DMS 273 (cell line): ENCODE measurements around the gene ALDH1L1.

Experiments used
- DNase-seq: peaks from one replicate; lab custom pipeline; 2025; ENCODE audit not compliant: unreplicated experiment; lab: John Stamatoyannopoulos, UW

The ALDH1L1 gene

GRCh38 chr3:126135406-126136076 is 44.8 kb downstream of the ALDH1L1 start:
- DNase-seq, result no peak

DNA sequence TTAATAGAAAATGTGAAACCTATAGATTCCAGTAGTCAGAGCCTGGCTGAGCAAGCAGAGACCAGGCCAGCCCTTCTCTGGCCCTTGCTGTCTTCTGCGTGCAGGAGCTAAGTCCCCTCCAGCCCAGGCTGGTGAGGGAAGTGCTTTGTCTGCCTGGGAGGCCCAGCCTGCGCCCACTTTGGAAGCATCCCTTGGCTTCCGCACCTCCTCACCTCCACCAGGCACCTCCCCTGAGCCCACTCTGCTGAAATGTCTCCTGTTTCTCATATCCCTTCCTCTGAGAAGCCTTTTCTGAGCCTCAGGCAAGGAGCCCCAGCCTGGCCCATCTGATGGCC is 45.3 kb downstream of the ALDH1L1 start:
- DNase-seq, result no peak

DNA sequence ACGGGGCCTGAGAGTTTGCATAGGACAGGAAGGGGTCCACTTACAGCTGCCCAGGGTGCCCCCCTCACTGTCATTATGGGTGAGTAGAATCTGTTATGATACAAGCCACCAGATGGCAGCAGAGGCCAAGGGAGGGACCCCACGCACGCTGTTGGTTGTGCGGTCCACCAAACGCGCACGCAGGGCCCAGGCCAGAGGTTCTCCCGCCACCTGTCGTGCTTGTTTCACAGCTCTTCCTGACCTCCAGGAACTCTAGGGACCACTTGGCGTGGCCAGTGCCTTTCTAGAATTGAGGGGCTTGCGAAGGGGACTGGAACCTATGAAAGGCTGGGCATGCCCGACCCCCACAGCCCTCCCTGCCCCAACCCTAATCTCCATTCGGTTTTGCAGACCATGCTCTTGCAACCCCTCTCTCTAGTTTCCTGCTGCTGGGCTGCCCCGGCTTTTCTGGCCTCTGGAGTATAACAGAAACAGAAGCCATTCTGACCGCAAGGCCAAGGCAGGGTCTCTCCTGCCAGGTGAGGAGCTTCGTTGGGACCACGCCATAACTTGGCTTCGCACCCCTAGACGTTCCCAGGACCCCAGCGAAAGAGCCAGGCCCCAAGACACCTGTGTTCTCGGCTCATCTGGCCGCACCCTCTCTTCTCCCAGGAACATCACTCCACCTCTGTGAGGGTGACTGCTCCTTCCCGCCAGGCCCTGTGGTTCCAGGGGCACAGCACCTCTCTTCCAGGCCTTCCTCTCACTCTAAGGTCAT is 46.0 kb downstream of the ALDH1L1 start:
- DNase-seq, result peak; percentile 88

DNA sequence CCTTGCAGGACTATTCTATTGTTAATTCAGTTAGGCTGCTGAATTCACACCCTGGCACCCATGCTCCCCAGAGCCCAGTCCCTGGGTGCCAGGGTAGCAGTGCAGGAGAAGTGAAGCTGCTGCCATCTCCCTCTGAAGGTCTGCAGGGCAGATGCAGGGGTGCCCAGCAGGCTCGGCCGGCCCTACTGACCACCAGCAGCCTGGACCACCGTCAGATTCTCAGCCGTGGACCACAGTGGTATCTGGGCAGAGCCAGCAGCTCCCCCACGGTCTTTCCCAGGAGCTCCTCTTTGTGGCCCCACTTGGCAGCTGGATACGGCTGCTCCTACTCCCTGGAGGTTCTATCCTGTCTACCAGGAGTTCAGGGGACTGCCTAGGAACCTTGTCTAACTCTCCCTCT is 46.8 kb downstream of the ALDH1L1 start:
- no peak for DNase-seq

GRCh38 chr3:126132751-126133511 is 47.5 kb downstream of the ALDH1L1 start:
- no peak for DNase-seq

DNA sequence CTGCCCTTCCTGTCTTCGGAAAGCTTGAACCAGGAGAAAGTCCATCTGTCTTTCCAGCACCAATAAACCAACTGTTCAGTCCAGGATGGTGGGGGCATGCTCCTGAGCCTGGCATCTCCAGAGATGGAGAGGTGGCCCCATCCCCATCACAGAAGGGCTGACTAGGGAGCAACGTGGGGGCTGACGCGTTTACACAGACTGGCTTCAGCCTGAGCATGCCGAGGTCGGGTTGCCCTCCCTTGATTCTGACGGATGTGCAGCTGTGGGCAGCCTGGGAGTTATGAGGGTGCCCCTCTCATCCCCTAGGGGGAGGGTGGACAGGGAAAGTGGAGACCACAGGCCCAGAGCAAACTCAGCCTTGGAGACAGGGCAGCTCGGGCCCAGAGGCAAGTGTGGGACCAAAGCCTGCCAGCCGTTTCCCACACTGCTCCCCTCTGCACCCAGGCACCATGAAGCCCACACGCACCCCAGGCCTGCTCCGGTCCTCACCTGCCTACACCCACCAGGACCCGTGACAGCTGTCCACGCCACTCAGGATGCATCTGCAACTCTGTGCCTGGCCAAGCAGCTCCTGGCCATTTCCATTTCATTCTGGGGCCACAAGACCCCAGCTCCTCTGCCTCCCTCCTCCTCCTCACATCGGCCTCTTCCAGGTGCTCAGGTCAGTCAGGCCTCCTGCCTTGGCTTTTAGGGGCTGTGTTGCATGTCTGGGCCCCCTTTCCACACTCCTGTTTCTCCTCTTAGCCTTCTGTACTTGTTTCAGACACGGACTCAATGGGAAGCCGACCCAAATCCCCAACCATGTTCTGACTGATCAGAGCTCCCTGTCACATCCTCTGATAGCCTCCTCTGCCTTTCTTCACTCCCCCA is 48.3 kb downstream of the ALDH1L1 start:
- DNase-seq, result no peak

- no peak for DNase-seq
These were observed 49.2 kb downstream of the ALDH1L1 start for GRCh38 chr3:126130981-126131745.

- DNase-seq, result no peak
These were observed 50.1 kb downstream of the ALDH1L1 start for GRCh38 chr3:126130081-126130855.

GRCh38 chr3:126129398-126129891 is 50.9 kb downstream of the ALDH1L1 start:
- no peak for DNase-seq

DNA sequence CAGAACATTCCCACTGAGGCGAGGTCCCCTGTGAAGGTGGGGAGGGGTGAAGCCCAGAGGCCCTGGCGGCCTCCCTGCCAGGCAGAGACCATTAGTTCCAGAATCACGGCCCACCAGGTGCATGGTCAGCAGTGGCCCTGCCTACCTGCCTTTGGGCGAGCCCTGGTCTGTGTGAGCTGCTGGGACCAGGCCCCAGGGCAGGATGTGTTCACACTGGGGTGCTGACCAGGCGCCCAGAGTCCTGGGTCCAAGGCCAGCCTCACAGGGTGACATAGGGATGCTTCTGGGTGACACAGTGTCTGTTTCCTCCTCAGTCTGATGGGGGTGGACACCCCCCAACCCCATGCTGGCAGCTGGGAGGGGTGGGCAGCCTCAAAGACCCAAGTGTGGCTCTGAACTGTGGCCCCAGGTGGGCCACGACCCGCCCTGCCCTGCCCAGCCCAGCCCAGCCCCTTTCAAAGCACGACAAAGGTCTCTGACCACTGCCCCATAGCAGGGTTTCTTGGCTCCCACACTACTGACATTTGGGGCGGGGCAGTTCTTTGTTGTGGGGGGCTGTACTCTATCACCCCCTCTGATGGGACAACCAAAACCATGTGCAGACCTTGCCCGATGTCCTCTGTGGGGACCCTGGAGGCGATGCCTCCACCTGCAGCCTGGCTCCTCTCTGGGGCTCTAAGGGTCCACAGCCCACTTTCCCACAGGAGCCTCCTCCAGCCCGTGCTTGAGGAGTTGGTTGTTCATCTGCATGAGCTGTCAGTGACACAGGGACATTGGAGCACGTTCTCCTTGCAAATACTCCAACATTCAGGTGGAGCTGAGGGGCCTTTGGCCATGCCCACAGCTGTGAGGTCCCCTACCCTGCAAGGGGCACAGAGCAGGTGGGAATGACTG is 51.6 kb downstream of the ALDH1L1 start:
- DNase-seq, result no peak

GRCh38 chr3:126127904-126128303 is 52.5 kb downstream of the ALDH1L1 start:
- DNase-seq, result no peak

DNA sequence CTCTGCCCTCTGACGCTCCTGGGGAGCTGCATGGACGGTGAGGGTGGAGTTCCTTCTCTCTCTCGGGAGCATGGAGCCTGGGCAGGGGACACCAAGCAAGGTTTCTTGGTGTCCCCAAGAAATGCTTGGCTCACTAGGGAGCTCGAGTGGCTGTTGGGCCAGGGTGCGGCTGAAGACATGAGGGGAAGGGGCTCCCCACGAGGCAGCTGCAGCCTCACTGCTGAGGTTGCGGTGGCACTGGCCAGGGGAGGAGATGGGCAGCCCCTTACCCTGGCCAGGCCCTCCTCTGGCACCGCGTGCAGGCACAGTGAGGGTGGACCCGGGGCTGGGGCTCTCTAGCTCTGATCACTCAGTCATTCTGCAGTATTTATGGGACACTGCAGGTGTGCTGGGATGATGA is 52.9 kb downstream of the ALDH1L1 start:
- DNase-seq, result no peak

DNA sequence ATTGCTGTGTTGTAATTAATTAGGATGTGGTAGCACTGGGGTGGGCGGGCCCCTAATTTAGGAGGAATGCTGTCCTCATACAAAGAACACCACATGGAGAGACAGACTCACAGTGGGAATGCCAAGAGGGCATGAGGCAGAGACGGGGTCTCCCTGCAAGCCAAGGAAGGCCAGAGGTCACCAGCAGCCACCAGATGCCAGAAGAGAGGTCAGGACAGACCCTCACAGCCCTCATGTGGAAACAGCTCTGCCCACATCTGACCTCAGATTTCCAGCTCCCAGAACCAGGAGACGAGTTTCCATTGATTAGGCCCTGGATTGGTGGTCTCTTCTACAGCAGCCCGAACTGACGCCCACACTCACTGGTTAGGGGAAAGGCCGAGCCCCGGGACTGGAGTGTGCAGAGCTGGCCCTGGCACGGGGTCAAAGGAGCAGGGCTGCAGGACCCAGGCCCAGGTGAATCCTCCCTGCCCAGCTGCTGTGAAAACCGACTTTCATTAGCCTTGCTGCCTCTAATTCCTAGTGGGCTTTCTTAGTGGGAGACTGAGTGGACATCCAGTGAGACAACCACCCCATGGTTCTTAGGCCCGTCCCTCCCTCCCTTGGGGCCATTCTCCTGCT is 53.5 kb downstream of the ALDH1L1 start:
- DNase-seq, result no peak

- no peak for DNase-seq
These were observed 54.1 kb downstream of the ALDH1L1 start for GRCh38 chr3:126126286-126126685.

- DNase-seq, result no peak
These were observed 54.6 kb downstream of the ALDH1L1 start for GRCh38 chr3:126125781-126126251.

GRCh38 chr3:126125341-126125740 is 55.0 kb downstream of the ALDH1L1 start:
- DNase-seq, result peak; percentile 71

- no peak for DNase-seq
These were observed 55.5 kb downstream of the ALDH1L1 start for GRCh38 chr3:126124896-126125295.
